ENCODE results near the gene TRIO.

Gene TRIO

DNA sequence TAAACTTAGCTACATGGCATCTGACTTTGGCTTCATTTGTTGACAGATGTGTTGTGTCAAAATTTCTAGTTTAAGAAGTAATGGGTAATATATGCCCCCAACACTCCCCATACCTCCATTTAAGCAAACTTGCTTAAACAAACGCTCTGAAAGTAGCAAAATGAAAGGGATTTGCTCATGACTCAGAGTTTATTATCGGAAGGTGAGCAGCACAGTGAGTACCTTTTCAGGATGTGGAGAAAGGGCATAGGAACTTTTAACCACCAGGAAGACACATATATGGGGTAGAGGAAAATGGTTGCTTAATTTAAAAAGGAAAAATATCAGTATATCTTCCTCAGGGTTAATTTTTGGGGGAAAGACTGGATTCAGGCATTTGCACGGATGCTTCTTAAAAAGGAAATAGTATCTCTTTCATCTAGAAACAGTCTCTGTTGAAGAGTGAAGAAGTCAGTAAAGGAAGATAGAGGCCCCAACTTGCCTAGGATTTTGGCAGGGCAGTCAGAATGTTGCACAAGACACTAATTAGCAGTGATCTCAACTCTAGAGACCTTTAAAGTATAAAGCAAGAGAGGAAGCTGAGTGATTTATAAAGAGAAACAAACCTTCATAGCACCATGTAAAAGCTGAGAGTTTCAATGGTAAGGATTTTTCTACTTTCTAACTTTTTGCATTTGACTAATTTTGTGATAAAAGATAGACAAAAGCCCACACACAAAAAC, 155.1 kb downstream of the TRIO start:
- TF ChIP-seq SIN3A (IDR thresholded peaks at IDR 0.05; ENCODE audit: borderline replicate concordance, insufficient read depth, low read length) (no peak), FOXP2 (optimal IDR thresholded peaks at IDR 0.05; ENCODE audit: borderline replicate concordance, extremely low read depth, extremely low read length, insufficient read depth) (no peak), TAF1 (IDR thresholded peaks at IDR 0.05; ENCODE audit: borderline replicate concordance, insufficient read depth, low read length) (no peak), POLR2AphosphoS5 (IDR thresholded peaks at IDR 0.05; ENCODE audit: low read depth, low read length) (no peak)
- TF ChIP-seq, protein P1, sequence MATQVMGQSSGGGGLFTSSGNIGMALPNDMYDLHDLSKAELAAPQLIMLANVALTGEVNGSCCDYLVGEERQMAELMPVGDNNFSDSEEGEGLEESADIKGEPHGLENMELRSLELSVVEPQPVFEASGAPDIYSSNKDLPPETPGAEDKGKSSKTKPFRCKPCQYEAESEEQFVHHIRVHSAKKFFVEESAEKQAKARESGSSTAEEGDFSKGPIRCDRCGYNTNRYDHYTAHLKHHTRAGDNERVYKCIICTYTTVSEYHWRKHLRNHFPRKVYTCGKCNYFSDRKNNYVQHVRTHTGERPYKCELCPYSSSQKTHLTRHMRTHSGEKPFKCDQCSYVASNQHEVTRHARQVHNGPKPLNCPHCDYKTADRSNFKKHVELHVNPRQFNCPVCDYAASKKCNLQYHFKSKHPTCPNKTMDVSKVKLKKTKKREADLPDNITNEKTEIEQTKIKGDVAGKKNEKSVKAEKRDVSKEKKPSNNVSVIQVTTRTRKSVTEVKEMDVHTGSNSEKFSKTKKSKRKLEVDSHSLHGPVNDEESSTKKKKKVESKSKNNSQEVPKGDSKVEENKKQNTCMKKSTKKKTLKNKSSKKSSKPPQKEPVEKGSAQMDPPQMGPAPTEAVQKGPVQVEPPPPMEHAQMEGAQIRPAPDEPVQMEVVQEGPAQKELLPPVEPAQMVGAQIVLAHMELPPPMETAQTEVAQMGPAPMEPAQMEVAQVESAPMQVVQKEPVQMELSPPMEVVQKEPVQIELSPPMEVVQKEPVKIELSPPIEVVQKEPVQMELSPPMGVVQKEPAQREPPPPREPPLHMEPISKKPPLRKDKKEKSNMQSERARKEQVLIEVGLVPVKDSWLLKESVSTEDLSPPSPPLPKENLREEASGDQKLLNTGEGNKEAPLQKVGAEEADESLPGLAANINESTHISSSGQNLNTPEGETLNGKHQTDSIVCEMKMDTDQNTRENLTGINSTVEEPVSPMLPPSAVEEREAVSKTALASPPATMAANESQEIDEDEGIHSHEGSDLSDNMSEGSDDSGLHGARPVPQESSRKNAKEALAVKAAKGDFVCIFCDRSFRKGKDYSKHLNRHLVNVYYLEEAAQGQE (IDR thresholded peaks at IDR 0.05; ENCODE audit: insufficient read depth in 1 of 2, low read depth in 2 of 2, low read length in 2 of 2), result no peak

DNA sequence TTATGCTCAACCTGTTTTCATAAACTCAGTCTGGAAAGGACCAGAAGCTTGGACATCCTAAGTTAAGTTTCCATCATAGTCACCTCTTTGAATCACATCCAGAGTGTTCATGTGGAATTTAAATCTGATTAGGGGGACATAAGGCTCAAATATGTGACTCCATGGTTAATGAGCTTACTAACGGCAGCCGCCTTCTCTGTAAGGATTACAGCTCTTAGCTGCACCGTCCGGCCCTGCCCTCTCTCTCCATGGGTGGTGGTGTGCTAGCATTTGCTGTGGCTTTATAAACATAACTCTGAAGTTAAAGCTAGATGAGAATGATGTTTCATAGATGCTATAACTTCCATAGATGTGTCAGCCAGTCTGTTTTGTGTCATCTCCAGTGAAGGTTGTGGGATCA, 156.5 kb downstream of the TRIO start:
- TF ChIP-seq, protein P1 (IDR thresholded peaks at IDR 0.05; ENCODE audit: insufficient read depth in 1 of 2, low read depth in 2 of 2, low read length in 2 of 2), result no peak
- TF ChIP-seq SIN3A (IDR thresholded peaks at IDR 0.05; ENCODE audit: borderline replicate concordance, insufficient read depth, low read length) (no peak), POLR2AphosphoS5 (IDR thresholded peaks at IDR 0.05; ENCODE audit: low read depth, low read length) (no peak), TAF1 (IDR thresholded peaks at IDR 0.05; ENCODE audit: borderline replicate concordance, insufficient read depth, low read length) (no peak), FOXP2 (optimal IDR thresholded peaks at IDR 0.05; ENCODE audit: borderline replicate concordance, extremely low read depth, extremely low read length, insufficient read depth) (no peak)

DNA sequence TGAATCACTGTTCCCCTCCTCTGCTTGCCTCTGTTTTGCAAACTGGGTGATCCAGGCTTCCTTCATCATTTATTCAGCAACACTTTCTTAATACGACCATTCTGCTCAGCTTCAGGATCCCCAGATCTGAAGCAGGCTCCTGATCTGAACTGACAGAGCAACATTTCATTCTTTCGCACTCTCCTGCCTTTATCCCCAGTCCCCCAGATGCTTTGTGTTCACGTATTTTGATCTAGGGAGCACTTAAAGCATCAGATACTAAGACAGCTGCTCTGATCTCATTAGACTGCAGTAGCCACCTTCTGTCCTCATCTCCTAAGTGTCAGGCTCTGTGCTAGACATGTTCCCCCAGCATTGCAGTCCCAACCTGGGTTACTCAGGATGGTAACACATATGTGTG, 158.0 kb downstream of the TRIO start:
- TF ChIP-seq POLR2AphosphoS5 (IDR thresholded peaks at IDR 0.05; ENCODE audit: low read depth, low read length), result no peak
- TF ChIP-seq TAF1 (IDR thresholded peaks at IDR 0.05; ENCODE audit: borderline replicate concordance, insufficient read depth, low read length), result no peak
- TF ChIP-seq FOXP2 (optimal IDR thresholded peaks at IDR 0.05; ENCODE audit: borderline replicate concordance, extremely low read depth, extremely low read length, insufficient read depth), result no peak
- TF ChIP-seq, protein P1 (IDR thresholded peaks at IDR 0.05; ENCODE audit: insufficient read depth in 1 of 2, low read depth in 2 of 2, low read length in 2 of 2), result no peak
- no peak for TF ChIP-seq SIN3A (IDR thresholded peaks at IDR 0.05; ENCODE audit: borderline replicate concordance, insufficient read depth, low read length)

DNA sequence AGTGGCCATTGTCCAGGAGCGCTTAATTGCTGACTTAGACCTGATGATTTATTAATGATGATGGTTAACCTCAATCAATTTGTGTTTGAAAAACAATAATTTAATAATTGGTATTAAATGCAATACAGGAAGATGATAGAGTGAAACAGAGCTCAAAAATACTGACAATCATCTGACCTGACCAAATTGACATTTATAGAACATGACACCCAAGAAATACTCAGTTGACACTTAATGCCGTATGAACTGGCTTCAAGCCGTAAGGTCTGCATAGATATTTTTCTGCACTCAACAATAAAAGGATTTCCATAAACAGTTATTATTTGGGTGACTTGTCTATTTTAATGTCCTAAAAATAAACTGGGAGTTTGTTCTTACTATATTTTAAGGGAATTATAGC, 159.2 kb downstream of the TRIO start:
- TF ChIP-seq POLR2AphosphoS5 (IDR thresholded peaks at IDR 0.05; ENCODE audit: low read depth, low read length), result no peak
- TF ChIP-seq, protein P1 (IDR thresholded peaks at IDR 0.05; ENCODE audit: insufficient read depth in 1 of 2, low read depth in 2 of 2, low read length in 2 of 2), result no peak
- no peak for TF ChIP-seq FOXP2 (optimal IDR thresholded peaks at IDR 0.05; ENCODE audit: borderline replicate concordance, extremely low read depth, extremely low read length, insufficient read depth)
- TF ChIP-seq SIN3A (IDR thresholded peaks at IDR 0.05; ENCODE audit: borderline replicate concordance, insufficient read depth, low read length), result no peak
- no peak for TF ChIP-seq TAF1 (IDR thresholded peaks at IDR 0.05; ENCODE audit: borderline replicate concordance, insufficient read depth, low read length)

Data from PFSK-1 (cell line).